Pancreas (tissue), 10 donors: ENCODE results near the gene EIF4G3. TPM values are rescaled to one million over a fixed set of nuclear protein-coding genes. Genes with fewer than 3 reads are reported as not detected.

Source experiments
- ATAC-seq, 4 donors: fragments of 200-7000 bp; cut with Tn5 transposase; one replicate each; pipeline versions ENCODE4 v1.8.0 to v1.9.1; 2020; ENCODE audit warnings: mild to moderate bottlenecking in 4 of 4, moderate library complexity in 4 of 4
- DNase-seq, 6 donors: peaks; one replicate each; pipeline ENCODE4 v3.0.0-alpha.2; 2020
- FAIRE-seq: peaks from 2 replicates; lab custom pipeline; 2012; peaks lifted over from hg19 to GRCh38; lab: Jason Lieb, UNC
- H3K27ac ChIP-seq, 4 donors: fragments of 200-600 bp; sonication (generic); 1 replicate in 3 of 4; 2 replicates in 1 of 4; pipeline versions ENCODE4 v1.5.0 to v1.8.0; 2020
- H3K27me3 ChIP-seq, 4 donors: fragments of 200-600 bp; one replicate each; pipeline ENCODE4 v1.8.0; 2021
- H3K36me3 ChIP-seq, 3 donors: fragments of 200-600 bp; sonication (generic) in 1 of 3; one replicate each; pipeline versions ENCODE4 v1.5.0 to v1.8.0; 2020 to 2021
- H3K4me1 ChIP-seq, 3 donors: fragments of 200-600 bp; one replicate each; pipeline ENCODE4 v1.8.0; 2021
- H3K4me3 ChIP-seq, 4 donors: fragments of 200-600 bp; sonication (generic) in 2 of 4; one replicate each; pipeline versions ENCODE4 v1.5.0 to v1.8.0; 2020 to 2021
- H3K9me3 ChIP-seq, 4 donors: fragments of 200-600 bp; one replicate each; pipeline ENCODE4 v1.8.0; 2021
- CTCF ChIP-seq, 4 donors: fragments of 200-600 bp; sonication (generic) in 3 of 4; IDR thresholded peaks; one replicate each; pipeline versions ENCODE4 v1.5.0 to v1.8.0; 2021; ENCODE audit warnings: antibody characterized with exemption in 4 of 4
- WGBS, 2 donors: extraction: QIAGEN DNeasy Blood & Tissue Kit; methylation state at CpG; one replicate each; pipeline ENCODE4 v1.1.7; 2013; 5-methylcytosine and 5-hydroxymethylcytosine counted together
- intact Hi-C, 3 donors: fragments of 100-400 bp; cut with DNase I; formaldehyde crosslinking; loops; one replicate each; pipeline versions ENCODE4 v1.11.1 to v1.14.2; 2022
- polyA plus RNA-seq, 2 donors: library from polyadenylated mRNA; stranded (reverse); fragments of 200-250 nt; gene quantifications; one replicate each; pipeline ENCODE4 v1.2.3, GENCODE V29; 2013
- total RNA-seq, 6 donors: library from RNA; stranded (reverse); fragmentation: NEBNext Ultra II Directional in 4 of 6; extraction: Animal tissue kit (Norgen Biotek cat#: 25700) in 4 of 6; gene quantifications; one replicate each; pipeline versions ENCODE4 v1.2.1 to v1.2.4, GENCODE V29; 2021 to 2023
- donor health status: healthy with polysubstance abuse.
- donor health status: DM: no; HTN: no; CAD: no; lungs with moderate emphysema.
- donor health status: DM: no; HTN: no; CAD: no.
- donor health status: control.
- donor health status: control.
- donor health status: Bipolar disorder and iron deficiency.
- donor health status: DM: yes; HTN: yes; CAD: no.
- donor health status: DM: no; HTN: no; CAD: no.
- donor health status: DM: no; HTN: no; CAD: no.
- donor health status: DM: yes; HTN: yes; CAD: no.

Gene EIF4G3
- total and polyA plus RNA-seq, 8 donors = 9.6 to 22.7 (median 13.8) TPM

- Histone ChIP-seq H3K4me1 (peaks cover 7 to 10% (median 9%) of the 10 kb centered on the region in 3 donors), H3K9me3 (no peaks in the 10 kb centered on the region), H3K27ac (no peak overlapping the region), H3K27me3 (no peaks in the 10 kb centered on the region), H3K36me3 (no peaks in the 10 kb centered on the region), H3K4me3 (no peak overlapping the region)
- DNase-seq = no peak
- ATAC-seq = no peak
- no peak for FAIRE-seq
- 81 to 83% methylated on average over 6 of the region's 6 CpGs for WGBS, 2 donors
- no peak for TF ChIP-seq CTCF (IDR thresholded peaks at IDR 0.05)
- intact Hi-C loops = no loop called here
Measured at GRCh38 chr1:21161842-21162241, 14.9 kb downstream of the EIF4G3 start.

- no peak for TF ChIP-seq CTCF (IDR thresholded peaks at IDR 0.05)
- no peak for ATAC-seq
- DNase-seq = no peak
- intact Hi-C loops = no loop called here
- FAIRE-seq = no peak
- Histone ChIP-seq H3K9me3 (no peaks in the 10 kb centered on the region), H3K4me1 (peaks cover 7 to 10% (median 9%) of the 10 kb centered on the region in 3 donors), H3K4me3 (no peak overlapping the region), H3K36me3 (no peaks in the 10 kb centered on the region), H3K27me3 (no peaks in the 10 kb centered on the region), H3K27ac (no peak overlapping the region)
- 67% methylated on average over 3 of the region's 3 CpGs for WGBS, 2 donors
Measured at GRCh38 chr1:21160263-21160796, 16.4 kb downstream of the EIF4G3 start.

GRCh38 chr1:21157868-21158267, 18.8 kb downstream of the EIF4G3 start:
- no peak for DNase-seq
- Histone ChIP-seq H3K27me3 (no peaks in the 10 kb centered on the region), H3K4me3 (no peak overlapping the region), H3K4me1 (peaks cover 1 to 9% (median 2%) of the 10 kb centered on the region in 3 donors), H3K36me3 (no peaks in the 10 kb centered on the region), H3K27ac (no peak overlapping the region), H3K9me3 (no peaks in the 10 kb centered on the region)
- WGBS, 2 donors = 27 to 28% methylated on average over 3 of the region's 3 CpGs
- no peak for FAIRE-seq
- TF ChIP-seq CTCF (IDR thresholded peaks at IDR 0.05) = no peak
- intact Hi-C loops = no loop called here
- ATAC-seq = peak; percentile 55 to 77 (median 61)

- Histone ChIP-seq H3K27ac (no peak overlapping the region), H3K9me3 (no peaks in the 10 kb centered on the region), H3K4me1 (peaks cover 0 to 5% (median 0%) of the 10 kb centered on the region in 3 donors), H3K4me3 (no peak overlapping the region), H3K36me3 (no peaks in the 10 kb centered on the region), H3K27me3 (no peaks in the 10 kb centered on the region)
- DNase-seq (no peak), FAIRE-seq (no peak), ATAC-seq (no peak)
- intact Hi-C loops = no loop called here
- TF ChIP-seq CTCF (IDR thresholded peaks at IDR 0.05) = no peak
- 87 to 96% methylated on average over 3 of the region's 3 CpGs for WGBS, 2 donors
Measured at GRCh38 chr1:21157054-21157453, 19.6 kb downstream of the EIF4G3 start.

GRCh38 chr1:21156019-21156418, 20.7 kb downstream of the EIF4G3 start:
- H3K36me3 ChIP-seq = no peaks in the 10 kb centered on the region
- ATAC-seq (no peak), FAIRE-seq (no peak), DNase-seq (no peak)
- intact Hi-C loops = no loop called here
- no peak overlapping the region for H3K27ac ChIP-seq
- peaks cover 0 to 5% (median 0%) of the 10 kb centered on the region in 3 donors for H3K4me1 ChIP-seq
- no peak for TF ChIP-seq CTCF (IDR thresholded peaks at IDR 0.05)
- H3K27me3 ChIP-seq = no peaks in the 10 kb centered on the region
- H3K4me3 ChIP-seq = no peak overlapping the region
- 90 to 92% methylated on average over 6 of the region's 6 CpGs for WGBS, 2 donors
- H3K9me3 ChIP-seq = no peaks in the 10 kb centered on the region
